SJSA1 (cell line): Measurements from ENCODE around the gene TUSC2. TPM values are rescaled to one million over a fixed set of nuclear protein-coding genes. Genes with fewer than 3 reads are reported as not detected.
"Not testable (repeated sequence)": the region's sequence is repeated elsewhere in the genome, so short reads cannot be mapped to it uniquely, and the experiment has no call there.

Experiments
- DNase-seq, 2 experiments: peaks; one replicate each; pipeline ENCODE4 v3.0.0-alpha.2; 2015 to 2020; ENCODE audit warnings: low spot score in 2 of 2, low read depth in 1 of 2
- H3K27ac ChIP-seq: fragments of 250-450 bp; sonication (Bioruptor Pico); 2 replicates; pipeline ENCODE4 v1.5.1; 2020; ENCODE audit warnings: mild to moderate bottlenecking, moderate library complexity
- H3K27me3 ChIP-seq: fragments of 250-450 bp; sonication (Bioruptor Pico); replicated peaks from 2 replicates; pipeline ENCODE4 v1.5.1; 2020; ENCODE audit warnings: mild to moderate bottlenecking, moderate library complexity
- H3K36me3 ChIP-seq: fragments of 250-450 bp; sonication (Bioruptor Pico); 2 replicates; pipeline ENCODE4 v1.5.1; 2020; ENCODE audit warnings: mild to moderate bottlenecking
- H3K4me1 ChIP-seq: fragments of 250-450 bp; sonication (Bioruptor Pico); replicated peaks from 2 replicates; pipeline ENCODE4 v1.6.1; 2021; ENCODE audit warnings: mild to moderate bottlenecking
- H3K4me3 ChIP-seq: fragments of 250-450 bp; sonication (Bioruptor Pico); 2 replicates; pipeline ENCODE4 v1.5.1; 2020; ENCODE audit warnings: mild to moderate bottlenecking
- H3K9me3 ChIP-seq: fragments of 250-450 bp; sonication (Bioruptor Pico); replicated peaks from 2 replicates; pipeline ENCODE4 v1.5.1; 2020; ENCODE audit warnings: mild to moderate bottlenecking
- total RNA-seq: library from RNA; depleted of rRNA; stranded (reverse); fragments of >200 nt; shearing (Covaris generic); gene quantifications from 2 replicates; pipeline ENCODE4 v1.2.3, GENCODE V29; 2014

TUSC2 gene
- total RNA-seq, 1 experiment from 2014 or later = 46.7 TPM

GRCh38 chr3:50322386-50323091 lies 5.5 kb downstream of the TUSC2 start, which contains the start of gene HYAL2:
Gene HYAL2, minus strand, starts transcription at chr3:50322745. Its CDS starts 2,256 bp downstream, at chr3:50320489.
- Histone ChIP-seq H3K4me1 (peaks cover 25% of the 10 kb centered on the region), H3K9me3 (no peaks in the 10 kb centered on the region), H3K4me3 (peak within 1 kb of the TSS; percentile 97), H3K27me3 (no peaks in the 10 kb centered on the region), H3K27ac (peak within 1 kb of the TSS; percentile 100), H3K36me3 (peaks cover 44% of the 10 kb centered on the region)
- no peak for DNase-seq

- Histone ChIP-seq H3K4me1 (peaks cover 21% of the 10 kb centered on the region), H3K36me3 (peaks cover 44% of the 10 kb centered on the region), H3K27ac (no peak overlapping the region), H3K9me3 (no peaks in the 10 kb centered on the region), H3K27me3 (no peaks in the 10 kb centered on the region), H3K4me3 (peak overlapping the region; percentile 97)
- DNase-seq = no peak
These were observed 6.0 kb downstream of the TUSC2 start for GRCh38 chr3:50322115-50322385.

- peak; percentile 89 to 97 for DNase-seq
- H3K27me3 ChIP-seq = no peaks in the 10 kb centered on the region
- peak overlapping the region; percentile 97 for H3K4me3 ChIP-seq
- peaks cover 47% of the 10 kb centered on the region for H3K36me3 ChIP-seq
- H3K9me3 ChIP-seq = no peaks in the 10 kb centered on the region
- H3K4me1 ChIP-seq = peaks cover 24% of the 10 kb centered on the region
- peak overlapping the region; percentile 100 for H3K27ac ChIP-seq
These were observed 6.5 kb downstream of the TUSC2 start for GRCh38 chr3:50321336-50322114.

GRCh38 chr3:50320853-50321335 lies 7.1 kb downstream of the TUSC2 start:
- H3K27ac ChIP-seq = peak overlapping the region; percentile 100
- peaks cover 50% of the 10 kb centered on the region for H3K36me3 ChIP-seq
- H3K4me3 ChIP-seq = peak overlapping the region; percentile 97
- no peaks in the 10 kb centered on the region for H3K27me3 ChIP-seq
- no peaks in the 10 kb centered on the region for H3K9me3 ChIP-seq
- DNase-seq = peak; percentile 85 to 92
- H3K4me1 ChIP-seq = peaks cover 24% of the 10 kb centered on the region

GRCh38 chr3:50319894-50320625 lies 8.0 kb downstream of the TUSC2 start:
- peaks cover 49% of the 10 kb centered on the region for H3K36me3 ChIP-seq
- peak overlapping the region; percentile 97 for H3K4me3 ChIP-seq
- H3K9me3 ChIP-seq = no peaks in the 10 kb centered on the region
- peaks cover 24% of the 10 kb centered on the region for H3K4me1 ChIP-seq
- no peak overlapping the region; the same call in 1 of the 2 replicates for H3K27ac ChIP-seq
- DNase-seq = no peak
- no peaks in the 10 kb centered on the region for H3K27me3 ChIP-seq

GRCh38 chr3:50319181-50319893 lies 8.7 kb downstream of the TUSC2 start:
- H3K4me3 ChIP-seq = no peak overlapping the region
- H3K4me1 ChIP-seq = peaks cover 24% of the 10 kb centered on the region
- no peaks in the 10 kb centered on the region for H3K9me3 ChIP-seq
- H3K36me3 ChIP-seq = peaks cover 44% of the 10 kb centered on the region
- H3K27me3 ChIP-seq = no peaks in the 10 kb centered on the region
- DNase-seq = no peak
- no peak overlapping the region for H3K27ac ChIP-seq

GRCh38 chr3:50318615-50319014 lies 9.4 kb downstream of the TUSC2 start:
- Histone ChIP-seq H3K27ac (no peak overlapping the region), H3K27me3 (no peaks in the 10 kb centered on the region), H3K36me3 (peaks cover 37% of the 10 kb centered on the region), H3K9me3 (no peaks in the 10 kb centered on the region), H3K4me1 (peaks cover 24% of the 10 kb centered on the region), H3K4me3 (no peak overlapping the region)
- DNase-seq = no peak

- Histone ChIP-seq H3K36me3 (peaks cover 37% of the 10 kb centered on the region), H3K4me3 (no peak overlapping the region), H3K4me1 (peaks cover 24% of the 10 kb centered on the region), H3K27me3 (no peaks in the 10 kb centered on the region), H3K27ac (no peak overlapping the region), H3K9me3 (no peaks in the 10 kb centered on the region)
- DNase-seq = no peak
These were observed 9.9 kb downstream of the TUSC2 start for GRCh38 chr3:50318163-50318562.

- DNase-seq = no peak
These were observed 10.7 kb downstream of the TUSC2 start for GRCh38 chr3:50317300-50317699.

GRCh38 chr3:50316657-50317242 lies 11.3 kb downstream of the TUSC2 start:
- no peak overlapping the region for H3K4me3 ChIP-seq
- H3K4me1 ChIP-seq = peaks cover 20% of the 10 kb centered on the region
- H3K27me3 ChIP-seq = no peaks in the 10 kb centered on the region
- peaks cover 37% of the 10 kb centered on the region for H3K36me3 ChIP-seq
- no peaks in the 10 kb centered on the region for H3K9me3 ChIP-seq
- H3K27ac ChIP-seq = no peak overlapping the region
- no peak for DNase-seq

More at GRCh38 chr3:50317300-50317699, 10.7 kb downstream of the TUSC2 start:
- Histone ChIP-seq H3K36me3 (peaks cover 37% of the 10 kb centered on the region), H3K27me3 (no peaks in the 10 kb centered on the region), H3K9me3 (no peaks in the 10 kb centered on the region), H3K4me3 (no peak overlapping the region), H3K4me1 (peaks cover 24% of the 10 kb centered on the region), H3K27ac (no peak overlapping the region)

- no peak for DNase-seq
- Histone ChIP-seq H3K27ac (no peak overlapping the region), H3K9me3 (no peaks in the 10 kb centered on the region), H3K4me1 (peaks cover 6% of the 10 kb centered on the region), H3K27me3 (no peaks in the 10 kb centered on the region), H3K4me3 (no peak overlapping the region), H3K36me3 (peaks cover 31% of the 10 kb centered on the region)
These were observed 13.2 kb downstream of the TUSC2 start for GRCh38 chr3:50314816-50315215.

GRCh38 chr3:50314342-50314741 lies 13.7 kb downstream of the TUSC2 start:
- H3K27ac ChIP-seq = no peak overlapping the region
- H3K9me3 ChIP-seq = no peaks in the 10 kb centered on the region
- peaks cover 6% of the 10 kb centered on the region for H3K4me1 ChIP-seq
- peaks cover 26% of the 10 kb centered on the region for H3K36me3 ChIP-seq
- no peak overlapping the region for H3K4me3 ChIP-seq
- H3K27me3 ChIP-seq = no peaks in the 10 kb centered on the region
- no peak for DNase-seq

- DNase-seq, H3K27ac ChIP-seq, H3K27me3 ChIP-seq, H3K4me3 ChIP-seq, H3K9me3 ChIP-seq, H3K36me3 ChIP-seq, H3K4me1 ChIP-seq: not testable (repeated sequence)
These were observed 16.0 kb downstream of the TUSC2 start for GRCh38 chr3:50312041-50312440.
